Measurements from ENCODE around the gene RBM33. TPM values are rescaled to one million over a fixed set of nuclear protein-coding genes. Genes with fewer than 3 reads are reported as not detected.

RBM33 gene
- total and polyA plus RNA-seq, 2 of the 13 experiments (the other 11 are each of a cell fraction or from before 2014, with no cell fraction given) = 12.4 to 28.9 TPM

- TF ChIP-seq BORCS8-MEF2B (CRISPR knock-in tag; IDR thresholded peaks at IDR 0.05) = no peak
- peak; percentile 29; the same call in 1 of the 2 replicates for TF ChIP-seq HNRNPUL1 (IDR thresholded peaks at IDR 0.05; ENCODE audit: low read depth, low read length)
- peak; percentile 22 for TF ChIP-seq FOXA3 (CRISPR knock-in tag; IDR thresholded peaks at IDR 0.05)
- TF ChIP-seq HMG20A (CRISPR knock-in tag; IDR thresholded peaks at IDR 0.05; ENCODE audit: borderline replicate concordance) = peak; percentile 62; the same call in 1 of the 2 replicates
- TF ChIP-seq CHD4 (IDR thresholded peaks at IDR 0.05; ENCODE audit: borderline replicate concordance, low read length) = no peak
- no peak for TF ChIP-seq ZNF468 (CRISPR knock-in tag; IDR thresholded peaks at IDR 0.05)
- TF ChIP-seq ZNF841 (CRISPR knock-in tag; IDR thresholded peaks at IDR 0.05; ENCODE audit: borderline replicate concordance) = no peak
- TF ChIP-seq, protein P1, sequence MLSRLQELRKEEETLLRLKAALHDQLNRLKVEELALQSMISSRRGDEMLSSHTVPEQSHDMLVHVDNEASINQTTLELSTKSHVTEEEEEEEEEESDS (CRISPR knock-in tag; IDR thresholded peaks at IDR 0.05; ENCODE audit: borderline replicate concordance) = no peak
- TF ChIP-seq ISL2 (CRISPR knock-in tag; IDR thresholded peaks at IDR 0.05) = 0 out of 2 replicates have a peak, but pooled peaks have one; percentile 33
- no peak for TF ChIP-seq KAT2B (IDR thresholded peaks at IDR 0.05; ENCODE audit: borderline replicate concordance, low read depth, low read length)
- no peak for TF ChIP-seq PRPF4 (IDR thresholded peaks at IDR 0.05; ENCODE audit: low read depth, low read length, poor library complexity, severe bottlenecking)
- TF ChIP-seq, protein P2, sequence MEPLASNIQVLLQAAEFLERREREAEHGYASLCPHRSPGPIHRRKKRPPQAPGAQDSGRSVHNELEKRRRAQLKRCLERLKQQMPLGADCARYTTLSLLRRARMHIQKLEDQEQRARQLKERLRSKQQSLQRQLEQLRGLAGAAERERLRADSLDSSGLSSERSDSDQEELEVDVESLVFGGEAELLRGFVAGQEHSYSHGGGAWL (CRISPR knock-in tag; IDR thresholded peaks at IDR 0.05) = no peak
- TF ChIP-seq GFI1 (CRISPR knock-in tag; IDR thresholded peaks at IDR 0.05; ENCODE audit: borderline replicate concordance) = 0 out of 2 replicates have a peak, but pooled peaks have one; percentile 3
- no peak for TF ChIP-seq CBFB (CRISPR knock-in tag; IDR thresholded peaks at IDR 0.05)
- TF ChIP-seq NR2F1 (CRISPR knock-in tag; IDR thresholded peaks at IDR 0.05) = no peak
- no peak for TF ChIP-seq ZNF331 (CRISPR knock-in tag; IDR thresholded peaks at IDR 0.05)
- no peak for TF ChIP-seq SMARCE1 (IDR thresholded peaks at IDR 0.05; ENCODE audit: borderline replicate concordance)
- TF ChIP-seq SAP130 (CRISPR knock-in tag; IDR thresholded peaks at IDR 0.05; ENCODE audit: low read depth) = peak; percentile 51
- TF ChIP-seq ZMYM4 (CRISPR knock-in tag; IDR thresholded peaks at IDR 0.05) = 0 out of 2 replicates have a peak, but pooled peaks have one; percentile 6
- TF ChIP-seq ZNF335 (CRISPR knock-in tag; IDR thresholded peaks at IDR 0.05) = 0 out of 2 replicates have a peak, but pooled peaks have one; percentile 50
- TF ChIP-seq NFRKB (IDR thresholded peaks at IDR 0.05) = no peak
- no peak for TF ChIP-seq NFKBIZ (CRISPR knock-in tag; IDR thresholded peaks at IDR 0.05)
- no peak for TF ChIP-seq DDIT3 (CRISPR knock-in tag; IDR thresholded peaks at IDR 0.05)
- TF ChIP-seq ARID5B (CRISPR knock-in tag; IDR thresholded peaks at IDR 0.05) = peak; percentile 53
- TF ChIP-seq, protein P3, sequence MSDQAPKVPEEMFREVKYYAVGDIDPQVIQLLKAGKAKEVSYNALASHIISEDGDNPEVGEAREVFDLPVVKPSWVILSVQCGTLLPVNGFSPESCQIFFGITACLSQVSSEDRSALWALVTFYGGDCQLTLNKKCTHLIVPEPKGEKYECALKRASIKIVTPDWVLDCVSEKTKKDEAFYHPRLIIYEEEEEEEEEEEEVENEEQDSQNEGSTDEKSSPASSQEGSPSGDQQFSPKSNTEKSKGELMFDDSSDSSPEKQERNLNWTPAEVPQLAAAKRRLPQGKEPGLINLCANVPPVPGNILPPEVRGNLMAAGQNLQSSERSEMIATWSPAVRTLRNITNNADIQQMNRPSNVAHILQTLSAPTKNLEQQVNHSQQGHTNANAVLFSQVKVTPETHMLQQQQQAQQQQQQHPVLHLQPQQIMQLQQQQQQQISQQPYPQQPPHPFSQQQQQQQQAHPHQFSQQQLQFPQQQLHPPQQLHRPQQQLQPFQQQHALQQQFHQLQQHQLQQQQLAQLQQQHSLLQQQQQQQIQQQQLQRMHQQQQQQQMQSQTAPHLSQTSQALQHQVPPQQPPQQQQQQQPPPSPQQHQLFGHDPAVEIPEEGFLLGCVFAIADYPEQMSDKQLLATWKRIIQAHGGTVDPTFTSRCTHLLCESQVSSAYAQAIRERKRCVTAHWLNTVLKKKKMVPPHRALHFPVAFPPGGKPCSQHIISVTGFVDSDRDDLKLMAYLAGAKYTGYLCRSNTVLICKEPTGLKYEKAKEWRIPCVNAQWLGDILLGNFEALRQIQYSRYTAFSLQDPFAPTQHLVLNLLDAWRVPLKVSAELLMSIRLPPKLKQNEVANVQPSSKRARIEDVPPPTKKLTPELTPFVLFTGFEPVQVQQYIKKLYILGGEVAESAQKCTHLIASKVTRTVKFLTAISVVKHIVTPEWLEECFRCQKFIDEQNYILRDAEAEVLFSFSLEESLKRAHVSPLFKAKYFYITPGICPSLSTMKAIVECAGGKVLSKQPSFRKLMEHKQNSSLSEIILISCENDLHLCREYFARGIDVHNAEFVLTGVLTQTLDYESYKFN (CRISPR knock-in tag; conservative IDR thresholded peaks at IDR 0.05) = peak; percentile 68
Measured at GRCh38 chr7:155597753-155598140, 46.7 kb upstream of the RBM33 start (continued).
